ENCODE results near the gene PRR23C. TPM values are rescaled to one million over a fixed set of nuclear protein-coding genes. Genes with fewer than 3 reads are reported as not detected.
"Not testable (repeated sequence)": the region's sequence is repeated elsewhere in the genome, so short reads cannot be mapped to it uniquely, and the experiment has no call there.

Gene PRR23C
- total RNA-seq, 1 experiment from 2014 or later, result not detected

- H2AFZ ChIP-seq (ENCODE audit: low read length), result no peak overlapping the region
- no peak overlapping the region for H3K4me3 ChIP-seq (ENCODE audit: low read length)
- DNase-seq, result no peak
- no peaks in the 10 kb centered on the region for H3K79me2 ChIP-seq (ENCODE audit: low read length)
- H3K27ac ChIP-seq (ENCODE audit: low read length), result no peak overlapping the region
- H3K4me1 ChIP-seq (ENCODE audit: low read length), result no peaks in the 10 kb centered on the region
- no peaks in the 10 kb centered on the region for H4K20me1 ChIP-seq (ENCODE audit: insufficient read depth, low read depth, low read length)
- H3K9me3 ChIP-seq (ENCODE audit: low read length), result peaks cover 14% of the 10 kb centered on the region
- H3K27me3 ChIP-seq (ENCODE audit: low read length), result peaks cover 5% of the 10 kb centered on the region; the same call in 1 of the 2 replicates
- H3K4me2 ChIP-seq (ENCODE audit: low read depth, low read length, poor library complexity, severe bottlenecking), result no peak overlapping the region
- no peak overlapping the region for H3K9ac ChIP-seq (ENCODE audit: low read length)
- no peaks in the 10 kb centered on the region for H3K9me2 ChIP-seq (replicated peaks; ENCODE audit: insufficient read depth, low read length)
- H3K36me3 ChIP-seq (ENCODE audit: insufficient read depth, low read length), result no peaks in the 10 kb centered on the region
These were observed 8.3 kb upstream of the PRR23C start for GRCh38 chr3:139052802-139053600.

- no peak for DNase-seq
- H3K79me2 ChIP-seq (ENCODE audit: low read length), result no peaks in the 10 kb centered on the region
- no peaks in the 10 kb centered on the region for H3K36me3 ChIP-seq (ENCODE audit: insufficient read depth, low read length)
- no peaks in the 10 kb centered on the region for H4K20me1 ChIP-seq (ENCODE audit: insufficient read depth, low read depth, low read length)
- H3K27me3 ChIP-seq (ENCODE audit: low read length), result no peaks in the 10 kb centered on the region
- H3K4me3 ChIP-seq (ENCODE audit: low read length), result no peak overlapping the region
- H3K27ac ChIP-seq (ENCODE audit: low read length), result no peak overlapping the region
- H3K9me2 ChIP-seq (replicated peaks; ENCODE audit: insufficient read depth, low read length), result no peaks in the 10 kb centered on the region
- no peak overlapping the region for H2AFZ ChIP-seq (ENCODE audit: low read length)
- H3K4me2 ChIP-seq (ENCODE audit: low read depth, low read length, poor library complexity, severe bottlenecking), result no peak overlapping the region
- H3K9ac ChIP-seq (ENCODE audit: low read length), result no peak overlapping the region
- H3K9me3 ChIP-seq (ENCODE audit: low read length), result no peaks in the 10 kb centered on the region
- H3K4me1 ChIP-seq (ENCODE audit: low read length), result no peaks in the 10 kb centered on the region
These were observed 932 bp downstream of the PRR23C start for GRCh38 chr3:139043554-139044365.

- no peaks in the 10 kb centered on the region for H4K20me1 ChIP-seq (ENCODE audit: insufficient read depth, low read depth, low read length)
- no peak overlapping the region for H3K9ac ChIP-seq (ENCODE audit: low read length)
- no peak overlapping the region for H3K27ac ChIP-seq (ENCODE audit: low read length)
These were observed 7.2 kb downstream of the PRR23C start for GRCh38 chr3:139037478-139037877.

GRCh38 chr3:139032326-139033002, 12.2 kb downstream of the PRR23C start:
- Histone ChIP-seq H3K9ac (ENCODE audit: low read length) (no peak overlapping the region), H3K4me3 (ENCODE audit: low read length) (no peak overlapping the region), H4K20me1 (ENCODE audit: insufficient read depth, low read depth, low read length) (no peaks in the 10 kb centered on the region), H3K4me1 (ENCODE audit: low read length) (no peaks in the 10 kb centered on the region), H3K79me2 (ENCODE audit: low read length) (no peaks in the 10 kb centered on the region), H3K9me3 (ENCODE audit: low read length) (no peaks in the 10 kb centered on the region), H3K27me3 (ENCODE audit: low read length) (0 out of 2 replicates have a peak, but pooled peaks cover 3% of the 10 kb centered on the region), H2AFZ (ENCODE audit: low read length) (no peak overlapping the region), H3K4me2 (ENCODE audit: low read depth, low read length, poor library complexity, severe bottlenecking) (no peak overlapping the region), H3K9me2 (replicated peaks; ENCODE audit: insufficient read depth, low read length) (no peaks in the 10 kb centered on the region), H3K36me3 (ENCODE audit: insufficient read depth, low read length) (no peaks in the 10 kb centered on the region), H3K27ac (ENCODE audit: low read length) (no peak overlapping the region)
- DNase-seq, result no peak

More at GRCh38 chr3:139037478-139037877, 7.2 kb downstream of the PRR23C start:
- DNase-seq, result no peak
- H3K4me2 ChIP-seq (ENCODE audit: low read depth, low read length, poor library complexity, severe bottlenecking), result no peak overlapping the region
- H3K79me2 ChIP-seq (ENCODE audit: low read length), result no peaks in the 10 kb centered on the region
- no peaks in the 10 kb centered on the region for H3K4me1 ChIP-seq (ENCODE audit: low read length)
- no peak overlapping the region for H3K4me3 ChIP-seq (ENCODE audit: low read length)
- no peaks in the 10 kb centered on the region for H3K9me2 ChIP-seq (replicated peaks; ENCODE audit: insufficient read depth, low read length)
- H2AFZ ChIP-seq (ENCODE audit: low read length), result no peak overlapping the region
- H3K36me3 ChIP-seq (ENCODE audit: insufficient read depth, low read length), result no peaks in the 10 kb centered on the region
- H3K9me3 ChIP-seq (ENCODE audit: low read length), result no peaks in the 10 kb centered on the region
- 0 out of 2 replicates have a peak, but pooled peaks cover 3% of the 10 kb centered on the region for H3K27me3 ChIP-seq (ENCODE audit: low read length)

- H3K79me2 ChIP-seq (ENCODE audit: low read length); H3K36me3 ChIP-seq (ENCODE audit: insufficient read depth, low read length); H3K4me1 ChIP-seq (ENCODE audit: low read length); H3K9ac ChIP-seq (ENCODE audit: low read length); H4K20me1 ChIP-seq (ENCODE audit: insufficient read depth, low read depth, low read length); H3K27ac ChIP-seq (ENCODE audit: low read length); H3K27me3 ChIP-seq (ENCODE audit: low read length); H3K4me2 ChIP-seq (ENCODE audit: low read depth, low read length, poor library complexity, severe bottlenecking); H3K4me3 ChIP-seq (ENCODE audit: low read length); H2AFZ ChIP-seq (ENCODE audit: low read length); H3K9me2 ChIP-seq (replicated peaks; ENCODE audit: insufficient read depth, low read length); H3K9me3 ChIP-seq (ENCODE audit: low read length); DNase-seq: not testable (repeated sequence)
These were observed 14.1 kb downstream of the PRR23C start for GRCh38 chr3:139030576-139030975.

GRCh38 chr3:139024968-139025367, 19.7 kb downstream of the PRR23C start:
- H3K9ac ChIP-seq (ENCODE audit: low read length), result no peak overlapping the region
- H3K79me2 ChIP-seq (ENCODE audit: low read length), result no peaks in the 10 kb centered on the region
- no peak overlapping the region for H3K27ac ChIP-seq (ENCODE audit: low read length)
- no peaks in the 10 kb centered on the region for H3K4me1 ChIP-seq (ENCODE audit: low read length)
- no peak for DNase-seq
- no peaks in the 10 kb centered on the region for H3K27me3 ChIP-seq (ENCODE audit: low read length)
- no peaks in the 10 kb centered on the region for H4K20me1 ChIP-seq (ENCODE audit: insufficient read depth, low read depth, low read length)
- no peaks in the 10 kb centered on the region for H3K36me3 ChIP-seq (ENCODE audit: insufficient read depth, low read length)
- no peaks in the 10 kb centered on the region for H3K9me2 ChIP-seq (replicated peaks; ENCODE audit: insufficient read depth, low read length)
- H3K9me3 ChIP-seq (ENCODE audit: low read length), result no peaks in the 10 kb centered on the region
- H3K4me2 ChIP-seq (ENCODE audit: low read depth, low read length, poor library complexity, severe bottlenecking), result no peak overlapping the region
- no peak overlapping the region for H3K4me3 ChIP-seq (ENCODE audit: low read length)
- no peak overlapping the region for H2AFZ ChIP-seq (ENCODE audit: low read length)

- H3K9ac ChIP-seq (ENCODE audit: low read length), result no peak within 1 kb of the TSS
These were observed 23.8 kb downstream of the PRR23C start, which contains the start of gene PRR23B for GRCh38 chr3:139020868-139021234. Gene PRR23B (minus strand): TSS chr3:139020926. CDS start chr3:139020661, 265 bp downstream.

More at GRCh38 chr3:139020868-139021234, 23.8 kb downstream of the PRR23C start, which contains the start of gene PRR23B:
- Histone ChIP-seq H3K9me3 (ENCODE audit: low read length) (no peaks in the 10 kb centered on the region), H3K4me3 (ENCODE audit: low read length) (no peak within 1 kb of the TSS), H3K36me3 (ENCODE audit: insufficient read depth, low read length) (no peaks in the 10 kb centered on the region), H3K79me2 (ENCODE audit: low read length) (no peaks in the 10 kb centered on the region), H3K9me2 (replicated peaks; ENCODE audit: insufficient read depth, low read length) (no peaks in the 10 kb centered on the region), H3K4me2 (ENCODE audit: low read depth, low read length, poor library complexity, severe bottlenecking) (no peak within 1 kb of the TSS), H4K20me1 (ENCODE audit: insufficient read depth, low read depth, low read length) (no peaks in the 10 kb centered on the region), H3K27me3 (ENCODE audit: low read length) (no peaks in the 10 kb centered on the region), H2AFZ (ENCODE audit: low read length) (no peak within 1 kb of the TSS), H3K4me1 (ENCODE audit: low read length) (no peaks in the 10 kb centered on the region), H3K27ac (ENCODE audit: low read length) (no peak within 1 kb of the TSS)
- DNase-seq, result peak; percentile 44

Data from Karpas-422 (cell line).